Stimulated activated effector memory CD8-positive, alpha-beta T cell treated with anti-CD3 and anti-CD28 coated beads, Interleukin-12 subunit alpha, Interleukin-12 subunit beta, amount 100 ng/mL, for 72 hours (primary cell): ENCODE data around the gene KIF16B.

Experiments used
- ATAC-seq: fragments of 150-1000 bp; cut with Tn5 transposase; 2 replicates; pipeline ENCODE4 v1.10.0; 2021
- DNase-seq, 2 donors: peaks; one replicate each; pipeline ENCODE4 v3.0.0; 2021 to 2022; ENCODE audit warnings: low spot score in 2 of 2
- H3K27ac Mint-ChIP-seq: one replicate; pipeline ENCODE4 v1.8.0; 2022; ENCODE audit warnings: mild to moderate bottlenecking, mixed read lengths
- H3K36me3 Mint-ChIP-seq: one replicate; pipeline ENCODE4 v1.8.0; 2022; ENCODE audit warnings: mild to moderate bottlenecking, mixed read lengths
- H3K4me1 Mint-ChIP-seq: one replicate; pipeline ENCODE4 v1.8.0; 2022; ENCODE audit warnings: mixed read lengths
- H3K4me3 Mint-ChIP-seq: one replicate; pipeline ENCODE4 v1.8.0; 2022; ENCODE audit warnings: mild to moderate bottlenecking, mixed read lengths
- H3K9me3 Mint-ChIP-seq: one replicate; pipeline ENCODE4 v1.8.0; 2022; ENCODE audit warnings: mixed read lengths

Gene KIF16B

DNA sequence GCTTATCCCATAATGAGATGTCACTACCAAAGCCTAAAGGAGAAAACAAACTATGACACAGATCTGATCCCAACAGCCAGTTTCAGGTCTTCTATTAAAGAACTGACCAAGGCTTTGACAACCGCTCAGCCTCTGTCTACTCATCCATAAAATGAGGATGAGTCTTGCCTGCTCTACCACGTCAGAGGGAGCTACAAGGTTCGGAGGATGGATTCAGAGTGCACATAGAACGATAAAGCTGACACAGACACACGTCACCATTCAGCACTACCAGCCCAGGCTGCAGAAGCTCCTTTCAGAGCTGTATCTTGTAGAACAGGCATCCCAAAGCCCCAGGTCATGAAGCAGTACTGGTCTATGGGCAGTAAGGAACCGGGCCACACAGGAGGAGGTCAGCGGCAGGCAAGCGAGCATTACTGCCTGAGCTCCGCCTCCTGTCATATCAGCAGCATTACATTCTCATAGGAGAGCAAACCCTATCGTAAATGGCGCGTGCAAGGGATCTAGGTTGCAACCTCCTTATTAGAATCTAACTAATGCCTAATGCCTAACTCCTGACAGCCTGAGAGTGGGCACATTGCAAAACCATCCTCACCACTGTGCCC is 25.1 kb downstream of the KIF16B start:
- Mint-ChIP-seq H3K27ac (no peak overlapping the region), H3K9me3 (peaks cover 2% of the 10 kb centered on the region), H3K4me3 (no peak overlapping the region), H3K36me3 (no peaks in the 10 kb centered on the region), H3K4me1 (peaks cover 17% of the 10 kb centered on the region)
- ATAC-seq: no peak
- DNase-seq: no peak

DNA sequence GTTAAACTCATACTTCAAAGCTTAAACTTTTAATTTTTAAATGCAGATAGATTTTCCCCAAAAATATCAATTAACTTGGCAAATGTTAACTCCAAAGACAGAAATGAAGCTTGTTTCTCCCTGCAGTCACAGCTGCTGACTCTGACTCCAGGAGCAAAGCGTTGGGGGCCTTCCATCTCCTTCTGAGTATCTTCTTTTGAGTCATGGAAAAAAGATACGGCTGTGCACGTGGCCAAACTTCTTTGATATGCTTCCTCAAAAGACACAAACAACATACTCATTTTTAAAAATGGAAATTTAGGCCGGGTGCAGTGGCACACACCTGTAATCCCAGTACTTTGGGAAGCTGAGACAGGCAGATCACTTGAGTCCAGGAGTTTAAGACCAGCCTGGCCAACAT is 28.3 kb downstream of the KIF16B start:
- DNase-seq (no peak), ATAC-seq (no peak)
- no peak overlapping the region for H3K27ac Mint-ChIP-seq
- H3K36me3 Mint-ChIP-seq: no peaks in the 10 kb centered on the region
- peaks cover 25% of the 10 kb centered on the region for H3K4me1 Mint-ChIP-seq
- H3K9me3 Mint-ChIP-seq: no peaks in the 10 kb centered on the region
- no peak overlapping the region for H3K4me3 Mint-ChIP-seq

DNA sequence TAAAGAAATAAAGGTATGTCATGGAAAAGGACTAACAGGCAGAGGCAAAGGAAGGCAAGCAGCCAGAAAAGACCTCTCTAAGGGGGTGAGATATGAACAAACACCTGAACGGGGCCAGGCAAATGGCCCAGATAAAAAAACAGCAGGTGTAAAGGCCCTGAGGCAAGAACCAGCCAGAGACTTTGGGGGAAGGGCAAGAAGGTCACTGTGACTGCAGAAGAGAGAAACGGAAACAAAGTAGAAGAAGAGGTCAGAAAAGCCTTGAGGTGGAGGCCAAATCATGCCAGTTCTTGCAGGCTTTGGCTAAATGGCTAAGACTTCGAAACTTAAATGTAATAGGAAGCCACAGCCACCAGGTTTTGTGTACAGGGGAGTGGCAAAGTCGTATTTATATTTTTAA is 30.8 kb downstream of the KIF16B start:
- DNase-seq: no peak
- Mint-ChIP-seq H3K4me3 (no peak overlapping the region), H3K9me3 (no peaks in the 10 kb centered on the region), H3K36me3 (no peaks in the 10 kb centered on the region), H3K4me1 (peaks cover 22% of the 10 kb centered on the region), H3K27ac (no peak overlapping the region)
- ATAC-seq: no peak

DNA sequence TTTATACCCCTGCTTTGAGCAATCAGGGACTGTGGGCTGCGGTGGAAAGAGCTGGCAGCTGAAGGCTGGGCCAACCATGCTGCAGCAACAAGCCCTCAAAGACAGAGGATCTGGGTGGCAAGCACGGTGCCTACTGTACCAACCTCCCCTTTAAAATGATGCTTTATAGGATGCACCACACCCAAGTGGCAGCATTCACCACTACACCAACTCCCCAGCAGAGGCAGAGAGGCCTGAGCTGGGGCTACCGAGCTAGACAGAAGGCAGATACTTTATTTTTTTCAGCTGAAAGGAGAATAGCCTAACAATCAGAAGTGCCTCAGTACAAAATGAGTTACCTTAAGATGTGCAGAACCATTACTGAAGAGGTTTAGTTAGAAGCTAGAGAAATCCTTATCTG is 31.4 kb downstream of the KIF16B start:
- H3K9me3 Mint-ChIP-seq: no peaks in the 10 kb centered on the region
- DNase-seq (no peak), ATAC-seq (no peak)
- H3K4me3 Mint-ChIP-seq: no peak overlapping the region
- peaks cover 17% of the 10 kb centered on the region for H3K4me1 Mint-ChIP-seq
- H3K36me3 Mint-ChIP-seq: no peaks in the 10 kb centered on the region
- H3K27ac Mint-ChIP-seq: no peak overlapping the region

DNA sequence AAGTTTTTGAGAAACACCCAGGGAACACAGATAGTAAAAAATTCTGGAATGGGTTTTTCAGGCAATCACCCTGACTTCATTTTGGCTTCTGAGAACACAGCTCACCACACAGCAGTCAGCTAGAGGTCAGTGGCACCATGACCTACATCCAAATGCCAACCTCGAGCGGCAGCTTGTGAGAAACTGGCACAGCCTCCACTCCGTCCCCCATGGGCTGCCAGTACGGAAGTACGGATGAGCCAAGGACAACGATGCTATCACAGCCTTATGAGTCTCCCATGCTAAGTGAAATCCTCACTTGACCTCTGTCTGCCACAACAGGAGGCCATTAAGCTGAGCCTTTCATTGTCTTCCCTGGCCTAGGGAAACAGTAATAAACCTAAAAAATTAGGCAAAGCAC is 32.0 kb downstream of the KIF16B start:
- Mint-ChIP-seq H3K36me3 (no peaks in the 10 kb centered on the region), H3K4me1 (peaks cover 17% of the 10 kb centered on the region), H3K9me3 (no peaks in the 10 kb centered on the region), H3K27ac (no peak overlapping the region), H3K4me3 (no peak overlapping the region)
- DNase-seq: no peak
- ATAC-seq: no peak

DNA sequence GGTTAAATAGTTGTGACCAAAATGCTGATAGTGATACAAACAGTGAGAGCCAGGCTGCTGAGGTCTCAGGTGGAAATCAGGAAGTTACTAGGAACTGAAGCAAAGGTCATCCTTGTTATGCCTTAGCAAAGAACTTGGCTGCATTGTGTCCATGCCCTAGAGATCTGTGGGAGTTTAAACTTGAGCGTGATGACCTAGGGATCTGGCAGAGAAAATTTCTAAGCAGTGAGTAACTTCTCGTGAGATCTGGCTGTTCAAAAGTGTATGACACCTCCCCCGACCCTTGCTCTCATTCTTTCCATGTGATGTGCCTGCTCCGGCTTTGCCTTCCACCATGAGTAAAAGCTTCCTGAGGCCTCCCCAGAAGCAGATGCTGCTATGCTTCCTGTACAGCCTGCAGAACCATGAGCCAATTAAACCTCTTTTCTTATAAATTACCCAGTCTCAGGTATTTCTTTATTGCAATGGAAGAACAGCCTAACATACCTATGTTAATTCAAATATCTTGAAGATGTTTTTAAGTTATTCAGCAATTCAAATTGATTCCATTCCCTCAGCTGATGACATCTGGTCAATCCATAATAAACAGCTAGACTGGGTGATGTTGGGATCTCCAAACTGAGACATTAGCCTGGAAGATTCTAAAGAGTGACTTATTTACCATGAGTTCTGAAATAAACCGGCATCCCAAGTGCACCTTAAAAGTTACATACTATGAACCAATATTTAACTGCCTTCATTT is 33.8 kb downstream of the KIF16B start:
- Mint-ChIP-seq H3K27ac (no peak overlapping the region), H3K4me1 (peaks cover 17% of the 10 kb centered on the region), H3K9me3 (no peaks in the 10 kb centered on the region), H3K36me3 (no peaks in the 10 kb centered on the region), H3K4me3 (no peak overlapping the region)
- DNase-seq: no peak
- ATAC-seq: no peak

DNA sequence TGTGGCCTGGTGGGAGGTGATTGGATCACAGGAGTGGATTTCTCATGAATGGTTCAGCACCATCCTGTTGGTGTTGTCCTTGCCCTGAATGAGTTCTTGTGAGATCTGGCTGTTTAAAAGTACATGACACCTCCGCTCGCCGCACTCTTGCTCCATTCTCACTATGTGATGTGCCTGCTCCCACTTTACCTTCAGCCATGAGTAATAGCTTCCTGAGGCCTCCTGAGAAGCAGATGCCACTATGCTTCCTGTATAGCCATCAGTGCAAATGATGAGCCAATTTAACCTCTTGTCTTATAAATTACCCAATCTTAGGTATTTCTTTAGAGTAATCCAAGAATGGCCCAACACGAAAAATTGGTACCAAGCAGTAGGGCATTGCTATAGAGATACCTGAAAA is 34.5 kb downstream of the KIF16B start:
- Mint-ChIP-seq H3K4me3 (no peak overlapping the region), H3K9me3 (no peaks in the 10 kb centered on the region)
- no peak for DNase-seq

DNA sequence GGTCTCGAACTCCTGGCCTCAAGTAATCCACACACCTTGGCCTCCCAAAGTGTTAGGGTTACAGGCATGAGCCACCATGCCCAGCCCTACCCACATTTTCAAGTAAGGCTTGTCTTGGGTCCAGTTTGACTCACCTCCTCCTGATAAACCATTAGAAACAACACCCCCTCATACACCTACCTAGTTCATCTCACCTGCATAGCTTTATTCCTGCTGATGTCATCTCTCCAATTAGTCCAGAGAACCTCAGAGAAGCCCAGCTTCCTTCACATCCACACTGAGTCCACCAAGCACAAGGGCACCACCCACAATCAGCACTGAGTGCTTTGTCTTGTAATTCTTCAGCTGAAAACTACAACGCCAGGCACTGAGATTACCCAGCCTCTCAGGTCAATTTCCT is 35.3 kb downstream of the KIF16B start:
- ATAC-seq: no peak
- Mint-ChIP-seq H3K36me3 (no peaks in the 10 kb centered on the region), H3K4me1 (peaks cover 11% of the 10 kb centered on the region), H3K9me3 (no peaks in the 10 kb centered on the region), H3K4me3 (no peak overlapping the region), H3K27ac (no peak overlapping the region)
- DNase-seq: no peak

More for the DNA sequence above, 34.5 kb downstream of the KIF16B start:
- Mint-ChIP-seq H3K4me1 (peaks cover 12% of the 10 kb centered on the region), H3K36me3 (no peaks in the 10 kb centered on the region), H3K27ac (no peak overlapping the region)
- ATAC-seq: peak; percentile 24

DNA sequence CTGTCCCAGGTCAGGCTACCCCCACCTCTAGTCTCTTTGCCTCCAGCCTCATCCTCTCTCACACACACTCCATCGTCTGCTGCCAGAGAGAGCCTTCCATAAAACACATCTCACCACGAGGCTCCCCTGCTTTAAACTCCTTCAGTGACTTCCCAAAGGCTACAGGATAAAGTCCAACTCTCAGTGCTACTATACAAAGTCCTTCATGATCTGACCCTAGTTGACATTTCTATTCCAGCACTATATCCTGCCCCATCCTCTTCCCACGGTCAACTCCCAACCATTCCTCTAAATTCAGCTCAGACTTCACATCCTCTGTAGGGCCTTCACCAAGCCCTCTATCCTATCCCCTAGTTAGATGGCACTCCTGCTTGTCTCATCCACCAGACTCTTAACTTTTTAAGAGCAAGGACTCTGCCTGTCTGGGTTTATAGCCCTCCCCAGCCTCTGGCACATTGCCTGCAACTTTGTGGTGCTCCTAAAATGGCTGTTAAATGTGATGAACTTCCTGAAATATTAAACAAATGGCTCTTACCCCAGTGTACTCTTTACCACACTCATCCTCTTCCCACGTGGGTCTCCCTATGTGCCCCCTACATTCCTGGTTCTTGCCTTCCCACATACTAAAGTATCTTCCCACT is 36.1 kb downstream of the KIF16B start:
- peaks cover 6% of the 10 kb centered on the region for H3K4me1 Mint-ChIP-seq
- ATAC-seq (no peak), DNase-seq (no peak)
- H3K27ac Mint-ChIP-seq: no peak overlapping the region
- no peaks in the 10 kb centered on the region for H3K9me3 Mint-ChIP-seq
- no peak overlapping the region for H3K4me3 Mint-ChIP-seq
- H3K36me3 Mint-ChIP-seq: no peaks in the 10 kb centered on the region

DNA sequence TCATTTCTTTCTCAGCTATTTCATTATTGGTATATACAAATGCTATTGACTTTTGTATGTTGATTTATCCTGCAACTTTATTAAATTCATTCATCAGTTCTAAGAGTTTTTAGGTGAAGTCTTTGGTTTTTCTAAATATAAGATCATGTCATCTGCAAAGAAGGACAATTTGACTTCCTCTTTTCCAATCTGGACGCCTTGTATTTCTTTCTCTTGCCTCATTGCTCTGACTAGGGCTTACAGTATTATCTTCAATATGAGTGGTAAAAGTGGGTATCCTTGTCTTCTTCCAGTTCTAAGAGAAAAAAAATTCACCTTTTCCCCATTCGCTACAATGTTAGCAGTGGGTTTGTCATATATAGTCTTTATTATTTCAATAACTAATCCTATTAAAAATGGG is 38.0 kb downstream of the KIF16B start:
- H3K27ac Mint-ChIP-seq: no peak overlapping the region
- ATAC-seq (no peak), DNase-seq (no peak)
- no peaks in the 10 kb centered on the region for H3K36me3 Mint-ChIP-seq
- H3K4me3 Mint-ChIP-seq: no peak overlapping the region
- no peaks in the 10 kb centered on the region for H3K9me3 Mint-ChIP-seq
- H3K4me1 Mint-ChIP-seq: peaks cover 1% of the 10 kb centered on the region

DNA sequence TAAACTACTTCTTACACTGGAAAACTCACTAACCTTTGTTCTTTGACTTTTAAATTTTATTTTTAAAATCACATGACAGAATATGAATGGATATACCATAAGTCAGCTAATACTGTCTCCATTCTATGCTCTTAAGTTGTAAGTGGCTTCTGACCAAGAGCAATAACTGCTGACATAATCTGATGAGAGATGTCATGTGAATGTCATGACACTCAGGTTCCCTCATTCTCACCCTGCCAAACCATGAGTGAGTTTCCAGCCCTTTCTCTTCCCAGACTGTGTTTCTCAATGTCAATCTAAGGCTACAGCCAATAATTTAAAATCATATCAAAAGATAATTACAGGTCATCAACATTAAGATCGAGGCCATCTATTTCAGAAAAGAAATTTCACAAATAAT is 39.7 kb downstream of the KIF16B start:
- H3K36me3 Mint-ChIP-seq: no peaks in the 10 kb centered on the region
- H3K4me3 Mint-ChIP-seq: no peak overlapping the region
- no peaks in the 10 kb centered on the region for H3K9me3 Mint-ChIP-seq
- no peaks in the 10 kb centered on the region for H3K4me1 Mint-ChIP-seq
- H3K27ac Mint-ChIP-seq: no peak overlapping the region
- ATAC-seq (no peak), DNase-seq (no peak)

DNA sequence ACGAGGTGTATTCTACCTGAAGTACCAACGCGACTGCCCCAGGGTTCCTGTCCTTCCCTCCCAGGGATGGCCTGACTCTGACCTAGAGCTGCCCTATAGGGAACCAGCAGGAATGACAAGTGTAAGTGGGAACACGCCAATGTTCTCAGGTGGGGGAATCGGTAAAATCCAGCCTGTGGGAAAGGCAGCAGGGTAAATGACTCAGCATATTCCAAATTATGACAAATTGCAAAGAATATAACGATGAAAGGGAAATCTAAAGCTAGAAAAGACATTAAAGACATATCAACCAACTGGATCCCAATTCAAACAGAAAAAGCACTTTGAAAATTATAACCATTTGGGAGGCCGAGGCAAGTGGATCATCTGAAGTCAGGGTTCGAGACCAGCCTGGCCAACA is 41.8 kb downstream of the KIF16B start:
- Mint-ChIP-seq H3K9me3 (no peaks in the 10 kb centered on the region), H3K27ac (no peak overlapping the region), H3K4me1 (no peaks in the 10 kb centered on the region), H3K4me3 (no peak overlapping the region), H3K36me3 (no peaks in the 10 kb centered on the region)
- ATAC-seq (no peak), DNase-seq (no peak)

DNA sequence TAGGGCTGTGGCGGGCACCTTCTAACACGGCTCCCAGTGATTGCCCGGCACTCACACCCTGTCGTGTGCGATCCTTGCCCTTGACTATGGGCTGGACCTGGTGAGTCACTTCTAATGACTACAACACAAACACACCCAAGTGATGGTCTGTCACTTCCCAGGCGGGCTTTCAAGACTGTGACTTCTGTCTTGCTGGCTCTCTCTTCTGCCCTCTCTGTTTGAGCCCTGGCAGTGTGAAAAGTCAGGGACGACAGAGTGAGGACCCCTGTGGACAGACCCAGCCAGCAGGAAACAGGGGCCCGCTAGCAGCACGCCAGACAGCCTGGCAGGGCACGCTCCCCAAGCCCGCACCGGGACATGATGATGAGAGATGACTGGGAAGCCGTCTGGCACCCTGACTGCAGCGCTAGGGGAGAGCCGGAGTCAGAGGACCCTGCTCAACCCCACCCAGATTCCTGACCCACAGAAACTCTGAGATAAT is 43.0 kb downstream of the KIF16B start:
- no peak for ATAC-seq
- H3K9me3 Mint-ChIP-seq: no peaks in the 10 kb centered on the region
- no peaks in the 10 kb centered on the region for H3K4me1 Mint-ChIP-seq
- no peak overlapping the region for H3K4me3 Mint-ChIP-seq
- no peak for DNase-seq
- peaks cover 6% of the 10 kb centered on the region for H3K36me3 Mint-ChIP-seq
- H3K27ac Mint-ChIP-seq: no peak overlapping the region

DNA sequence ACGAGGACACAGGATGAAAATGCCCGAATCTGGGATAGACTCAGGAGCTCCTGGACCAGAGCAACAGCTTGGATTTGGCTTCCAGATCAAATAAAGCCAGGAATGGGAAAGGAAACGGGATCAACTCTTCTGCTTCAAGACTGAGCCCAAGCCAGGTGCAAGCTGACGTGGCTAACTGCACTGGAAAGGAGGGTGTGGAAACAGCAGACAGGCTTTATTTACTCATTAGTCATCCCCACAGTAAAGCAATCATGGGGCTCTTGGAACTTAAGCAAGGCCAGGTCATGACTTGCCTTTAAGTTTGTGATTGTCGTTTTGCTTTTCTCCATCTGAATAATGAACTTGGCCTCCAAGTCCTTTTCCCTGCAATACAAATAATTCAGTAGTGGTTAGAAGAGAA is 45.2 kb downstream of the KIF16B start:
- H3K27ac Mint-ChIP-seq: no peak overlapping the region
- DNase-seq (no peak), ATAC-seq (no peak)
- H3K36me3 Mint-ChIP-seq: peaks cover 6% of the 10 kb centered on the region
- H3K4me3 Mint-ChIP-seq: no peak overlapping the region
- H3K9me3 Mint-ChIP-seq: no peaks in the 10 kb centered on the region
- no peaks in the 10 kb centered on the region for H3K4me1 Mint-ChIP-seq

DNA sequence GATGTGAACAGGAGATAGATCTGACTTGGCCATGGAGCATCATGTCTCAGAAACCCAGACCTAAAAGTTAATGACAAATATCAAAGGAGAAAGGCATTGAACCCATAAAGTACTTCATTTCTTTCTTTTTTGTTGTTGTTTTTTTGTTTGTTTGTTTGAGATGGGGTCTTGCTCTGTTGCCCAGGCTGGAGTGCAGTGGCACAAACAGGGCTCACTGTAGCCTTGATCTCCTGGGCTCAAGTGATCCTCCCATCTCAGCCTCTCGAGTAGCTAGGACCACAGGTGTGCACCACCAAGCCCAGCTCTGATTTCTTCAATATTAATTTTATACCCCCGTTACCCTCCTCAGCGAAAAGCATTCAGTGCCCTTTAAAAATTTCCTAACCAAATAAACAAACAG is 45.8 kb downstream of the KIF16B start:
- Mint-ChIP-seq H3K4me1 (no peaks in the 10 kb centered on the region), H3K36me3 (peaks cover 6% of the 10 kb centered on the region), H3K27ac (no peak overlapping the region), H3K9me3 (no peaks in the 10 kb centered on the region), H3K4me3 (no peak overlapping the region)
- DNase-seq: no peak
- ATAC-seq: no peak
